OCI-LY3 (cell line): Measurements from ENCODE around the gene ZNF385A.

Experiments
- H2AFZ ChIP-seq: fragments of 200-600, 300-600 bp; shearing (Covaris generic); 2 replicates; pipeline ENCODE4 v1.6.0; 2014; ENCODE audit warnings: antibody characterized with exemption, low read depth, low read length
- H3K27ac ChIP-seq: fragments of 200-600, 300-600 bp; sonication (generic); 2 replicates; pipeline ENCODE4 v1.5.1; 2014; ENCODE audit warnings: mild to moderate bottlenecking, low read length, moderate library complexity, mixed read lengths
- H3K27me3 ChIP-seq: fragments of 200-600, 300-600 bp; sonication (generic); 2 replicates; pipeline ENCODE4 v1.6.1; 2014; ENCODE audit warnings: low read depth, low read length, mixed read lengths
- H3K36me3 ChIP-seq: fragments of 200-600, 300-600 bp; sonication (generic); replicated peaks from 2 replicates; pipeline ENCODE3; 2014; ENCODE audit warnings: low read depth, low read length, mixed read lengths
- H3K4me1 ChIP-seq: fragments of 300-600, 200-600 bp; sonication (generic); 2 replicates; pipeline ENCODE4 v1.6.1; 2014; ENCODE audit warnings: low read length, mixed read lengths
- H3K4me2 ChIP-seq: fragments of 200-600, 300-600 bp; sonication (generic); 2 replicates; pipeline ENCODE4 v1.6.1; 2014; ENCODE audit warnings: low read length, mixed read lengths
- H3K4me3 ChIP-seq: fragments of 300-600, 200-600 bp; sonication (generic); 2 replicates; pipeline ENCODE4 v1.5.1; 2014; ENCODE audit warnings: antibody characterized with exemption, mild to moderate bottlenecking, low read length, moderate library complexity
- H3K79me2 ChIP-seq: fragments of 300-600, 200-600 bp; shearing (Covaris generic); 2 replicates; pipeline ENCODE4 v1.6.1; 2014; ENCODE audit warnings: mild to moderate bottlenecking, low read length, mixed read lengths
- H3K9ac ChIP-seq: fragments of 300-600, 200-600 bp; shearing (Covaris generic); 2 replicates; pipeline ENCODE4 v1.6.0; 2014; ENCODE audit warnings: mild to moderate bottlenecking, low read length, moderate library complexity
- H3K9me3 ChIP-seq: fragments of 200-600, 300-600 bp; shearing (Covaris generic); 2 replicates; pipeline ENCODE4 v1.6.1; 2014; ENCODE audit warnings: low read length, mixed read lengths; ENCODE audit not compliant: insufficient read depth
- H4K20me1 ChIP-seq: fragments of 200-600, 300-600 bp; sonication (generic); 2 replicates; pipeline ENCODE4 v1.6.1; 2016; ENCODE audit warnings: low read length, mixed read lengths; ENCODE audit not compliant: insufficient read depth
- CTCF ChIP-seq: fragments of 200-600, 300-600 bp; sonication (generic); IDR thresholded peaks from 2 replicates; pipeline ENCODE4 v1.5.1; 2014; ENCODE audit warnings: antibody characterized with exemption, low read length, low read depth
- EZH2phosphoT487 ChIP-seq: fragments of 200-600 bp; shearing (Covaris generic); IDR thresholded peaks from 2 replicates; pipeline ENCODE4 v1.6.1; 2018; ENCODE audit warnings: antibody characterized with exemption, mixed run types, low read depth

ZNF385A gene

GRCh38 chr12:54321363-54321762, 63.2 kb downstream of the ZNF385A start:
- H3K27ac ChIP-seq, result no peak overlapping the region
- H3K36me3 ChIP-seq, result no peaks in the 10 kb centered on the region
- H3K9ac ChIP-seq, result no peak overlapping the region
- no peaks in the 10 kb centered on the region for H4K20me1 ChIP-seq
- H3K4me2 ChIP-seq, result no peak overlapping the region
- H3K27me3 ChIP-seq, result no peaks in the 10 kb centered on the region
- TF ChIP-seq CTCF (no peak), EZH2phosphoT487 (no peak)
- H3K9me3 ChIP-seq, result no peaks in the 10 kb centered on the region
- no peak overlapping the region for H3K4me3 ChIP-seq
- H2AFZ ChIP-seq, result no peak overlapping the region
- peaks cover 12% of the 10 kb centered on the region for H3K79me2 ChIP-seq
- H3K4me1 ChIP-seq, result peaks cover 5% of the 10 kb centered on the region
